ENCODE data around the gene EPN2. TPM values are rescaled to one million over a fixed set of nuclear protein-coding genes. Genes with fewer than 3 reads are reported as not detected.

Gene EPN2
- total and polyA plus RNA-seq, 2 experiments from 2014 or later, result 34.0 to 149 TPM

DNA sequence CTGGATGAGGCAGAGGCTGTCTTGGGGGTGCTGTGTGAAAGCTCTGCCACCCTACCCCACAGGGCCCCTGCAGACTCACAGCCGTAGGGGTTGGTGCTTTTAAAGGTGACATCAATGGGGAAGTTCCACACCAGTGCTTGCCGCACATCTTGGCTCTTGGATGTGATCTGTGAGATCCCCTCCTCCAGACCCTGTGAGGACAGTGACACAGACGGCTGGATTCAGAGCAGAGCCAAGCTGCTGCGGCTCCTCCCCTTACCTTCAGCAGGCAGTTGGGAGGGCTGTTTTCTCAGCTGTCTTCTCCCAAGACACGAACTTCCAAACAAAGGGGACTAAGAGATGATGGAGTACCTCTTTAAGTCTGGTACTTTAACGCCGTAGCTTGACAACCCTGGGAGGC is 120.6 kb downstream of the EPN2 start (continued):
- TF ChIP-seq, protein P1, sequence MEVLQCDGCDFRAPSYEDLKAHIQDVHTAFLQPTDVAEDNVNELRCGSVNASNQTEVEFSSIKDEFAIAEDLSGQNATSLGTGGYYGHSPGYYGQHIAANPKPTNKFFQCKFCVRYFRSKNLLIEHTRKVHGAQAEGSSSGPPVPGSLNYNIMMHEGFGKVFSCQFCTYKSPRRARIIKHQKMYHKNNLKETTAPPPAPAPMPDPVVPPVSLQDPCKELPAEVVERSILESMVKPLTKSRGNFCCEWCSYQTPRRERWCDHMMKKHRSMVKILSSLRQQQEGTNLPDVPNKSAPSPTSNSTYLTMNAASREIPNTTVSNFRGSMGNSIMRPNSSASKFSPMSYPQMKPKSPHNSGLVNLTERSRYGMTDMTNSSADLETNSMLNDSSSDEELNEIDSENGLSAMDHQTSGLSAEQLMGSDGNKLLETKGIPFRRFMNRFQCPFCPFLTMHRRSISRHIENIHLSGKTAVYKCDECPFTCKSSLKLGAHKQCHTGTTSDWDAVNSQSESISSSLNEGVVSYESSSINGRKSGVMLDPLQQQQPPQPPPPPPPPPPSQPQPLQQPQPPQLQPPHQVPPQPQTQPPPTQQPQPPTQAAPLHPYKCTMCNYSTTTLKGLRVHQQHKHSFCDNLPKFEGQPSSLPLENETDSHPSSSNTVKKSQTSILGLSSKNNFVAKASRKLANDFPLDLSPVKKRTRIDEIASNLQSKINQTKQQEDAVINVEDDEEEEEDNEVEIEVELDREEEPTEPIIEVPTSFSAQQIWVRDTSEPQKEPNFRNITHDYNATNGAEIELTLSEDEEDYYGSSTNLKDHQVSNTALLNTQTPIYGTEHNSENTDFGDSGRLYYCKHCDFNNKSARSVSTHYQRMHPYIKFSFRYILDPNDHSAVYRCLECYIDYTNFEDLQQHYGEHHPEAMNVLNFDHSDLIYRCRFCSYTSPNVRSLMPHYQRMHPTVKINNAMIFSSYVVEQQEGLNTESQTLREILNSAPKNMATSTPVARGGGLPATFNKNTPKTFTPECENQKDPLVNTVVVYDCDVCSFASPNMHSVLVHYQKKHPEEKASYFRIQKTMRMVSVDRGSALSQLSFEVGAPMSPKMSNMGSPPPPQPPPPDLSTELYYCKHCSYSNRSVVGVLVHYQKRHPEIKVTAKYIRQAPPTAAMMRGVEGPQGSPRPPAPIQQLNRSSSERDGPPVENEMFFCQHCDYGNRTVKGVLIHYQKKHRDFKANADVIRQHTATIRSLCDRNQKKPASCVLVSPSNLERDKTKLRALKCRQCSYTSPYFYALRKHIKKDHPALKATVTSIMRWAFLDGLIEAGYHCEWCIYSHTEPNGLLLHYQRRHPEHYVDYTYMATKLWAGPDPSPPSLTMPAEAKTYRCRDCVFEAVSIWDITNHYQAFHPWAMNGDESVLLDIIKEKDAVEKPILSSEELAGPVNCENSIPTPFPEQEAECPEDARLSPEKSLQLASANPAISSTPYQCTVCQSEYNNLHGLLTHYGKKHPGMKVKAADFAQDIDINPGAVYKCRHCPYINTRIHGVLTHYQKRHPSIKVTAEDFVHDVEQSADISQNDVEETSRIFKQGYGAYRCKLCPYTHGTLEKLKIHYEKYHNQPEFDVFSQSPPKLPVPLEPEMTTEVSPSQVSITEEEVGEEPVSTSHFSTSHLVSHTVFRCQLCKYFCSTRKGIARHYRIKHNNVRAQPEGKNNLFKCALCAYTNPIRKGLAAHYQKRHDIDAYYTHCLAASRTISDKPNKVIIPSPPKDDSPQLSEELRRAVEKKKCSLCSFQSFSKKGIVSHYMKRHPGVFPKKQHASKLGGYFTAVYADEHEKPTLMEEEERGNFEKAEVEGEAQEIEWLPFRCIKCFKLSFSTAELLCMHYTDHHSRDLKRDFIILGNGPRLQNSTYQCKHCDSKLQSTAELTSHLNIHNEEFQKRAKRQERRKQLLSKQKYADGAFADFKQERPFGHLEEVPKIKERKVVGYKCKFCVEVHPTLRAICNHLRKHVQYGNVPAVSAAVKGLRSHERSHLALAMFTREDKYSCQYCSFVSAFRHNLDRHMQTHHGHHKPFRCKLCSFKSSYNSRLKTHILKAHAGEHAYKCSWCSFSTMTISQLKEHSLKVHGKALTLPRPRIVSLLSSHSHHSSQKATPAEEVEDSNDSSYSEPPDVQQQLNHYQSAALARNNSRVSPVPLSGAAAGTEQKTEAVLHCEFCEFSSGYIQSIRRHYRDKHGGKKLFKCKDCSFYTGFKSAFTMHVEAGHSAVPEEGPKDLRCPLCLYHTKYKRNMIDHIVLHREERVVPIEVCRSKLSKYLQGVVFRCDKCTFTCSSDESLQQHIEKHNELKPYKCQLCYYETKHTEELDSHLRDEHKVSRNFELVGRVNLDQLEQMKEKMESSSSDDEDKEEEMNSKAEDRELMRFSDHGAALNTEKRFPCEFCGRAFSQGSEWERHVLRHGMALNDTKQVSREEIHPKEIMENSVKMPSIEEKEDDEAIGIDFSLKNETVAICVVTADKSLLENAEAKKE (CRISPR knock-in tag; IDR thresholded peaks at IDR 0.05), result no peak

DNA sequence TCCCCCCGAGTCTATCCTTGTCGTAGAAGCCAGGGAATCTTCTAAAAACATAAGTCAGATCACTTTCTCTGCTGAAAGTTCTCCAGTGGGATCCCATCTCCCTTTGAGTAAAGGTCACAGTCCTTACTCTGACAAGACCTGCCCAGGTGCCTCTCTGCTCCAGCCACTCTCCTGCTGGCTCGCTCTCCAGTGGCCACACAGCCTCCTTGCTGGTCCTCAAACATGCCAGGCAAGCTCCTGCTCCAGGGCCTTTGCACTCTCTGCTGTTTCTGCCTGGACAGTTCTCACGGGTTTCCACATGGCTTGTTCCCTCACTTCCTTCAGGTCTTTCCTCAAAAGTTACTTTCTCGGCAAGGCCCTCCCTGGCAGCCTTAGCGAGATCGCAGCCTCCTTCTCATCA is 122.0 kb downstream of the EPN2 start:
- Mint-ChIP-seq H3K27me3 (ENCODE audit: insufficient read depth, low read depth, poor library complexity) (peaks cover 2% of the 10 kb centered on the region), H3K4me1 (peaks cover 14% of the 10 kb centered on the region), H3K27ac (no peak overlapping the region), H3K4me3 (no peak overlapping the region), H3K36me3 (ENCODE audit: low read depth) (peaks cover 7% of the 10 kb centered on the region; the same call in 2 of the 3 replicates), H3K9me3 (no peaks in the 10 kb centered on the region)
- H3K4me3 ChIP-seq, result no peak overlapping the region
- no peaks in the 10 kb centered on the region for H3K36me3 ChIP-seq (ENCODE audit: insufficient read depth)
- no peaks in the 10 kb centered on the region for H3K9me2 ChIP-seq (ENCODE audit: insufficient read depth)
- DNase-seq (ENCODE audit: low spot score), result no peak
- no peak overlapping the region for H2AFZ ChIP-seq
- no peaks in the 10 kb centered on the region for H3F3A ChIP-seq (replicated peaks; ENCODE audit: low read depth)
- no peaks in the 10 kb centered on the region; the same call in 1 of the 2 replicates for H4K20me1 ChIP-seq (replicated peaks; ENCODE audit: insufficient read depth)
- H3K4me1 ChIP-seq (ENCODE audit: insufficient read depth), result peaks cover 11% of the 10 kb centered on the region
- no peak for ATAC-seq
- H3K27ac ChIP-seq (ENCODE audit: low read depth), result no peak overlapping the region
- no peak overlapping the region for H3K4me2 ChIP-seq
- no peaks in the 10 kb centered on the region for H3K79me2 ChIP-seq (replicated peaks; ENCODE audit: insufficient read depth)
- H3K27me3 ChIP-seq (ENCODE audit: insufficient read depth), result no peaks in the 10 kb centered on the region
- no peak for TF ChIP-seq NANOG (IDR thresholded peaks at IDR 0.05; ENCODE audit: borderline replicate concordance)
- TF ChIP-seq EZH2 (IDR thresholded peaks at IDR 0.05; ENCODE audit: low read depth, unreplicated experiment), result no peak
- TF ChIP-seq JUNB (IDR thresholded peaks at IDR 0.05; ENCODE audit: unreplicated experiment), result no peak
- TF ChIP-seq, protein P1 (CRISPR knock-in tag; IDR thresholded peaks at IDR 0.05), result no peak
- no peak for TF ChIP-seq EZH2phosphoT487 (IDR thresholded peaks at IDR 0.05; ENCODE audit: unreplicated experiment)
- TF ChIP-seq POLR2AphosphoS5 (IDR thresholded peaks at IDR 0.05; ENCODE audit: low read depth), result no peak
- TF ChIP-seq CREB1 (CRISPR knock-in tag; IDR thresholded peaks at IDR 0.05; ENCODE audit: low read depth), result no peak
- TF ChIP-seq ZNF331 (CRISPR knock-in tag; IDR thresholded peaks at IDR 0.05; ENCODE audit: low read depth), result no peak
- no peak for TF ChIP-seq ZNF114 (CRISPR knock-in tag; IDR thresholded peaks at IDR 0.05)
- TF ChIP-seq, protein P2, sequence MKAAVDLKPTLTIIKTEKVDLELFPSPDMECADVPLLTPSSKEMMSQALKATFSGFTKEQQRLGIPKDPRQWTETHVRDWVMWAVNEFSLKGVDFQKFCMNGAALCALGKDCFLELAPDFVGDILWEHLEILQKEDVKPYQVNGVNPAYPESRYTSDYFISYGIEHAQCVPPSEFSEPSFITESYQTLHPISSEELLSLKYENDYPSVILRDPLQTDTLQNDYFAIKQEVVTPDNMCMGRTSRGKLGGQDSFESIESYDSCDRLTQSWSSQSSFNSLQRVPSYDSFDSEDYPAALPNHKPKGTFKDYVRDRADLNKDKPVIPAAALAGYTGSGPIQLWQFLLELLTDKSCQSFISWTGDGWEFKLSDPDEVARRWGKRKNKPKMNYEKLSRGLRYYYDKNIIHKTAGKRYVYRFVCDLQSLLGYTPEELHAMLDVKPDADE (IDR thresholded peaks at IDR 0.05), result no peak
